ENCODE measurements around the gene FLCN. TPM values are rescaled to one million over a fixed set of nuclear protein-coding genes. Genes with fewer than 3 reads are reported as not detected.

The FLCN gene
- total and polyA plus RNA-seq, 2 of the 13 experiments (the other 11 are each of a cell fraction or from before 2014, with no cell fraction given): 16.6 to 24.9 TPM

DNA sequence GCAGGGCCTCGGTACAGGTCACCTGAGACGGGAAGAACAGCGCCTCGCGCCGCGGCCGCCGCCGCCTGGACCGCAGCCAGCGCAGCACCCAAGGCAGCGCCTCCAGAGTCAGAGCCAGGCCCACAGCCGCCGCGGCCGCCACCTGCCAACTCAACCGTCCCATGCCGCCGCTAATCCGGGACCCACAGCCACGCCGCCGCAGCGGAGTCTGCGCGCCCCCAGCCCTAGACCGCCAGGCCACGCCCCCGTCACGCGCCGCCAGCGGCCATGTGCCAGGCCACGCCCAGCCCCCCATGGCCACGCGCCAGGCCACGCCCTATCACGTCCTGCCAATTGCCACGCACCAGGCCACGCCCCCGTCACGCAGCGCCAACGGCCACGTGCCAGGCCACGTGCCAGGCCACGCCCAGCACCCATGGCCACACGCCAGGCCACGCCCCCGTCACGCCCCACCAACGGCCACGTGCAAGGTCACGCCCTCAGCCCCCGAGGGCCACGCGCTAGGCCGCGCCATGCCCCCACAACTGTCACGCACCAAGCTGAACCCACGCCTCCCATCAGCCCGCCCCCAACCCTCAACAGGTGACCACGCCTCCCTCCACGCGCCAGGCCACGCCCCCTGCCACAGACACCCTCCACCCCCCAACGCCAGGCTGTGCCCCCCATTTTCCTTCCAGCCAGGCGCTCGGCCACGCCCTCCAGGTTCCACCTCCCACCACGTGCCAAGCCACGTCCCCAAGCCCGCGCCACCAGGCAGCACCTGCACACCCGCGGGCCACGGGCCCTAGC, 30.6 kb downstream of the FLCN start, which contains the start of gene PLD6 (continued):
- TF ChIP-seq ZNF234 (CRISPR knock-in tag; conservative IDR thresholded peaks at IDR 0.05) (peak; percentile 97), U2AF1 (optimal IDR thresholded peaks at IDR 0.05; ENCODE audit: low read depth, low read length) (no peak), IKZF1 (IDR thresholded peaks at IDR 0.05) (no peak), ZSCAN29 (CRISPR knock-in tag; conservative IDR thresholded peaks at IDR 0.05) (no peak), MEIS2 (CRISPR knock-in tag; IDR thresholded peaks at IDR 0.05) (peak; percentile 62; the same call in 1 of the 2 replicates), ZFP41 (CRISPR knock-in tag; IDR thresholded peaks at IDR 0.05; ENCODE audit: borderline replicate concordance) (no peak; the same call in 1 of the 2 replicates), POLR2G (IDR thresholded peaks at IDR 0.05; ENCODE audit: low read depth, low read length) (no peak), ARNT2 (CRISPR knock-in tag; IDR thresholded peaks at IDR 0.05; ENCODE audit: low read depth) (peak; percentile 98), RFX1 (IDR thresholded peaks at IDR 0.05) (no peak), ZNF550 (CRISPR knock-in tag; IDR thresholded peaks at IDR 0.05; ENCODE audit: borderline replicate concordance) (no peak), ZMAT3 (CRISPR knock-in tag; conservative IDR thresholded peaks at IDR 0.05) (peak; percentile 98), SIX4 (CRISPR knock-in tag; IDR thresholded peaks at IDR 0.05) (0 out of 2 replicates have a peak, but pooled peaks have one; percentile 13), ZNF382 (CRISPR knock-in tag; IDR thresholded peaks at IDR 0.05; ENCODE audit: borderline replicate concordance) (no peak), KLF9 (CRISPR knock-in tag; IDR thresholded peaks at IDR 0.05; ENCODE audit: low read depth) (peak; percentile 85; the same call in 1 of the 2 replicates), HNRNPUL1 (IDR thresholded peaks at IDR 0.05; ENCODE audit: low read depth, low read length) (no peak), GATAD1 (CRISPR knock-in tag; IDR thresholded peaks at IDR 0.05) (no peak), JARID2 (CRISPR knock-in tag; IDR thresholded peaks at IDR 0.05; ENCODE audit: insufficient replicate concordance) (no peak), ZFP62 (CRISPR knock-in tag; IDR thresholded peaks at IDR 0.05) (no peak), ZNF260 (CRISPR knock-in tag; IDR thresholded peaks at IDR 0.05; ENCODE audit: borderline replicate concordance, low read depth) (0 out of 2 replicates have a peak, but pooled peaks have one; percentile 42), NRL (CRISPR knock-in tag; IDR thresholded peaks at IDR 0.05; ENCODE audit: borderline replicate concordance) (peak; percentile 94; the same call in 1 of the 2 replicates), FOXK1 (CRISPR knock-in tag; IDR thresholded peaks at IDR 0.05; ENCODE audit: borderline replicate concordance, low read depth) (peak; percentile 51; the same call in 1 of the 2 replicates), MAZ (IDR thresholded peaks at IDR 0.05; ENCODE audit: borderline replicate concordance, low read depth, low read length) (0 out of 2 replicates have a peak, but pooled peaks have one; percentile 18), MAZ (CRISPR knock-in tag; IDR thresholded peaks at IDR 0.05; ENCODE audit: low read depth) (peak; percentile 94)
- TF ChIP-seq, protein P1, sequence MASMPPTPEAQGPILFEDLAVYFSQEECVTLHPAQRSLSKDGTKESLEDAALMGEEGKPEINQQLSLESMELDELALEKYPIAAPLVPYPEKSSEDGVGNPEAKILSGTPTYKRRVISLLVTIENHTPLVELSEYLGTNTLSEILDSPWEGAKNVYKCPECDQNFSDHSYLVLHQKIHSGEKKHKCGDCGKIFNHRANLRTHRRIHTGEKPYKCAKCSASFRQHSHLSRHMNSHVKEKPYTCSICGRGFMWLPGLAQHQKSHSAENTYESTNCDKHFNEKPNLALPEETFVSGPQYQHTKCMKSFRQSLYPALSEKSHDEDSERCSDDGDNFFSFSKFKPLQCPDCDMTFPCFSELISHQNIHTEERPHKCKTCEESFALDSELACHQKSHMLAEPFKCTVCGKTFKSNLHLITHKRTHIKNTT (CRISPR knock-in tag; IDR thresholded peaks at IDR 0.05): no peak
- TF ChIP-seq, protein P2, sequence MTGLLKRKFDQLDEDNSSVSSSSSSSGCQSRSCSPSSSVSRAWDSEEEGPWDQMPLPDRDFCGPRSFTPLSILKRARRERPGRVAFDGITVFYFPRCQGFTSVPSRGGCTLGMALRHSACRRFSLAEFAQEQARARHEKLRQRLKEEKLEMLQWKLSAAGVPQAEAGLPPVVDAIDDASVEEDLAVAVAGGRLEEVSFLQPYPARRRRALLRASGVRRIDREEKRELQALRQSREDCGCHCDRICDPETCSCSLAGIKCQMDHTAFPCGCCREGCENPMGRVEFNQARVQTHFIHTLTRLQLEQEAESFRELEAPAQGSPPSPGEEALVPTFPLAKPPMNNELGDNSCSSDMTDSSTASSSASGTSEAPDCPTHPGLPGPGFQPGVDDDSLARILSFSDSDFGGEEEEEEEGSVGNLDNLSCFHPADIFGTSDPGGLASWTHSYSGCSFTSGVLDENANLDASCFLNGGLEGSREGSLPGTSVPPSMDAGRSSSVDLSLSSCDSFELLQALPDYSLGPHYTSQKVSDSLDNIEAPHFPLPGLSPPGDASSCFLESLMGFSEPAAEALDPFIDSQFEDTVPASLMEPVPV (CRISPR knock-in tag; IDR thresholded peaks at IDR 0.05): peak; percentile 57; the same call in 1 of the 2 replicates
- TF ChIP-seq, protein P3, sequence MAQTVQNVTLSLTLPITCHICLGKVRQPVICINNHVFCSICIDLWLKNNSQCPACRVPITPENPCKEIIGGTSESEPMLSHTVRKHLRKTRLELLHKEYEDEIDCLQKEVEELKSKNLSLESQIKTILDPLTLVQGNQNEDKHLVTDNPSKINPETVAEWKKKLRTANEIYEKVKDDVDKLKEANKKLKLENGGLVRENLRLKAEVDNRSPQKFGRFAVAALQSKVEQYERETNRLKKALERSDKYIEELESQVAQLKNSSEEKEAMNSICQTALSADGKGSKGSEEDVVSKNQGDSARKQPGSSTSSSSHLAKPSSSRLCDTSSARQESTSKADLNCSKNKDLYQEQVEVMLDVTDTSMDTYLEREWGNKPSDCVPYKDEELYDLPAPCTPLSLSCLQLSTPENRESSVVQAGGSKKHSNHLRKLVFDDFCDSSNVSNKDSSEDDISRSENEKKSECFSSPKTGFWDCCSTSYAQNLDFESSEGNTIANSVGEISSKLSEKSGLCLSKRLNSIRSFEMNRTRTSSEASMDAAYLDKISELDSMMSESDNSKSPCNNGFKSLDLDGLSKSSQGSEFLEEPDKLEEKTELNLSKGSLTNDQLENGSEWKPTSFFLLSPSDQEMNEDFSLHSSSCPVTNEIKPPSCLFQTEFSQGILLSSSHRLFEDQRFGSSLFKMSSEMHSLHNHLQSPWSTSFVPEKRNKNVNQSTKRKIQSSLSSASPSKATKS (CRISPR knock-in tag; IDR thresholded peaks at IDR 0.05): no peak
